Right ventricle myocardium inferior (tissue), 1 donor: ENCODE results near the gene FBXW5. TPM values are rescaled to one million over a fixed set of nuclear protein-coding genes. Genes with fewer than 3 reads are reported as not detected.
A peak's percentile ranks its signal among the peaks of the same experiment; 100 is the strongest.

Experiments
- ATAC-seq: fragments of 200-7000 bp; cut with Tn5 transposase; one replicate; pipeline ENCODE4 v1.9.1; 2020; ENCODE audit warnings: mild to moderate bottlenecking, moderate library complexity
- DNase-seq: peaks from one replicate; pipeline ENCODE4 v3.0.0; 2021; ENCODE audit errors: missing footprints
- intact Hi-C: fragments of 100-400 bp; cut with DNase I; formaldehyde crosslinking; loops from one replicate; pipeline ENCODE4 v1.11.0; 2022
- total RNA-seq: library from RNA; stranded (reverse); fragmentation: NEBNext Ultra II Directional; extraction: Animal tissue kit (Norgen Biotek cat#: 25700); gene quantifications from one replicate; pipeline ENCODE4 v1.2.1, GENCODE V29; 2021
- donor health status: DM: no; HTN: yes; CAD: no; lungs with severe emphysema.

FBXW5 gene
- total RNA-seq, 1 donor from 2014 or later: 143 TPM

GRCh38 chr9:136942112-136942880 is 2.2 kb downstream of the FBXW5 start:
- intact Hi-C loops: loop anchor here (5.0 kb wide), 4 partner anchors 40 to 135 kb away; partner anchors contain the start of genes EDF1, RABL6 and TRAF2
- peak; percentile 67 for DNase-seq
- ATAC-seq: no peak

- peak; percentile 46 for DNase-seq
- ATAC-seq: no peak
- intact Hi-C loops: loop anchor here (5.0 kb wide), 4 partner anchors 39 to 134 kb away; partner anchors contain the start of genes EDF1, RABL6 and TRAF2
Observed at GRCh38 chr9:136941231-136942111, 3.1 kb downstream of the FBXW5 start.

- no peak for ATAC-seq
- intact Hi-C loops: loop anchor here (5.0 kb wide), 4 partner anchors 38 to 133 kb away; partner anchors contain the start of genes EDF1, RABL6 and TRAF2
- DNase-seq: no peak
Observed at GRCh38 chr9:136940526-136941230, 3.9 kb downstream of the FBXW5 start.

- peak; percentile 84 for DNase-seq
- peak; percentile 71 for ATAC-seq
- intact Hi-C loops: loop anchor here (5.0 kb wide), 4 partner anchors 38 to 133 kb away; partner anchors contain the start of genes EDF1, RABL6 and TRAF2
Observed at GRCh38 chr9:136939996-136940525, 4.5 kb downstream of the FBXW5 start.

- ATAC-seq (no peak), DNase-seq (no peak)
- intact Hi-C loops: no loop called here
Observed at GRCh38 chr9:136939431-136939995, 5.0 kb downstream of the FBXW5 start.

GRCh38 chr9:136937186-136938001 is 7.1 kb downstream of the FBXW5 start:
- intact Hi-C loops: no loop called here
- ATAC-seq: no peak

GRCh38 chr9:136936645-136937170 is 7.8 kb downstream of the FBXW5 start:
- no peak for ATAC-seq
- intact Hi-C loops: no loop called here
- no peak for DNase-seq

More at GRCh38 chr9:136937186-136938001, 7.1 kb downstream of the FBXW5 start:
- DNase-seq: no peak

GRCh38 chr9:136935651-136936050 is 8.9 kb downstream of the FBXW5 start:
- DNase-seq (no peak), ATAC-seq (no peak)
- intact Hi-C loops: no loop called here

- ATAC-seq (no peak), DNase-seq (no peak)
- intact Hi-C loops: no loop called here
Observed at GRCh38 chr9:136934277-136934676, 10.3 kb downstream of the FBXW5 start.

- intact Hi-C loops: no loop called here
- ATAC-seq: no peak
- no peak for DNase-seq
Observed at GRCh38 chr9:136931611-136932130, 12.9 kb downstream of the FBXW5 start.

- intact Hi-C loops: no loop called here
Observed at GRCh38 chr9:136930014-136930413, 14.5 kb downstream of the FBXW5 start.

GRCh38 chr9:136928591-136928990 is 15.9 kb downstream of the FBXW5 start:
- DNase-seq (no peak), ATAC-seq (peak; percentile 78)
- intact Hi-C loops: no loop called here

More at GRCh38 chr9:136930014-136930413, 14.5 kb downstream of the FBXW5 start:
- DNase-seq: no peak
- ATAC-seq: peak; percentile 50

GRCh38 chr9:136927343-136928271 is 16.9 kb downstream of the FBXW5 start:
- DNase-seq (no peak), ATAC-seq (no peak)
- intact Hi-C loops: no loop called here

GRCh38 chr9:136926749-136927148 is 17.8 kb downstream of the FBXW5 start:
- intact Hi-C loops: no loop called here
- ATAC-seq: no peak
- no peak for DNase-seq

GRCh38 chr9:136926154-136926704 is 18.3 kb downstream of the FBXW5 start:
- intact Hi-C loops: no loop called here
- DNase-seq: no peak
- ATAC-seq: no peak
